DMS 273 treated with DMSO at 0.1 percent for 48 hours (cell line): Measurements from ENCODE around the gene LRRC7.

Experiments
- DNase-seq: peaks from one replicate; lab custom pipeline; 2025; lab: John Stamatoyannopoulos, UW

LRRC7 gene

DNA sequence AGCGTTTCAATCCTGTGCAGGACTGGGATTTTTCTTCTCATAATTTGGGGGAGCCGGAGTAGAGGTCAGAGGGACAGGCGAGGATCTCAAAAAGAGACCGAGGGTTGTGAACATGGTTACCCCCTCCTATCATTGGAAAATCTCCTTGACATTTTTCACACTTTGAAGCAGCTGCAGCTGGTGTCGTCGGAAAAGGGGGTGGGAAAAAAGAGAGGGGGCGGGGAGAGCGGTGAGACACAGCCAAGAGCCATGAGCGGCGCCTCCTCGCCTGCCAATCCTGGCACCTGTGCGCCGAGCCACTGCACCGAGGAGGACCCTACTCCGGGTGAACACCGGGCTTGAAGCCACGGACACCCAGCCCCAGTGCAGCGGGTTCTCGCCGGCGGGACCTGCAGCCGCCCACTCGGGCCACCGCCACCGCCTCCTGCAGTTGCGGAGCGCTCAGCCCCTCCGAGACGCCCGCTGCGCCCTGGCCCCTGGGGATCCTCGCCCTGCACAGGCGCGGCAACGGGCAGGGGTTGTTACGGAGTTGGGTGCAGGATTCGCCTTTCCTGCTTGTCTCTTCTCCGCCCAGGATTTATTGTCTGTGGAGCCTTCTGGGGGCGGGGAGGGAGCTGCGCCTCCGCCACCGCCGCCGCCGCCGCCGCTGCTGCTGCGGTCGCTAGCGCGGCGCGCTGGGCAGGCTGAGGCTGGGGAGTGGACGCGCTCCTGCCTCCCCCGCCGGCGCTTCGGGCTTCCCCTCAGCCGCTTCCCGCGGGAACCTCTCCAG lies at the start of gene LRRC7:
LRRC7 (plus strand) TSS at position 271 of the 769 bp plus-strand sequence. CDS start 718 bp downstream, outside the sequence.
- DNase-seq, result no peak

DNA sequence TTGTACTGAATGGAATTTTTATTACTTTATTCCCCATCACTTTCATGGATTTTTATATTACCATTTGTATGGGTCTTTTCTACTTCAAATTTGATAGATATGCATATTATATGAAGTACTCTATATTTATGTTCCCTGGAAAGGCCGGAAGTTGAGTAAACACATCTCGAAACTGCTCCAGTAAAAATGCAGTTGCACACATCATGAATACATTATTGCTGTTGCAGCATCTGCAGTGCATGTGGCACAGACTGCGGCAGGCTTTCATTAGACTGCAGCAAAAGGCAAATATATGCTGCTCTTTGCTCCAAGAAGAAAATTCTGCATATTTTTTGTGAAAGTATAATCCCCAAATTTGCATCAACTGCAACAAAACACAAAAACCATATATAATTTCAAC lies 48.7 kb upstream of the LRRC7 start:
- DNase-seq, result no peak

DNA sequence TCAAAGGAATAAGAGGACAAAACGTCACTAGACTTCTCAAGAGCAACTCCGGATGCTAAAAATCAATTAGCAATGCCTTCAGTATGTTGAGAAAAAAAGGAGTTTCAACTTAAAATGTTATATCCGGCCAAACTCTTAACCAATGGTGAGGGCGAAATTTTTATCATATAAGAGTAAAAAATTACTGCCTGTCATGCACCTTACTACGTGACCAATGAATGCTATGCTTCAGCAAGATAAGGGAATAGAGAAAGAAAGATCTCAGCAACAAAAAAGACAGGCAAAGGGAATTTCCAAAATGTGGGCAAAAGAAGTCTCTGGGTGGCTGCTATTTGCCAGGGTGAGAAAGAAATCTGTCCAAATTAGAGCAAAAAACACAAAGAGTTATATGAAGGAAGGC lies 47.4 kb upstream of the LRRC7 start:
- no peak for DNase-seq

DNA sequence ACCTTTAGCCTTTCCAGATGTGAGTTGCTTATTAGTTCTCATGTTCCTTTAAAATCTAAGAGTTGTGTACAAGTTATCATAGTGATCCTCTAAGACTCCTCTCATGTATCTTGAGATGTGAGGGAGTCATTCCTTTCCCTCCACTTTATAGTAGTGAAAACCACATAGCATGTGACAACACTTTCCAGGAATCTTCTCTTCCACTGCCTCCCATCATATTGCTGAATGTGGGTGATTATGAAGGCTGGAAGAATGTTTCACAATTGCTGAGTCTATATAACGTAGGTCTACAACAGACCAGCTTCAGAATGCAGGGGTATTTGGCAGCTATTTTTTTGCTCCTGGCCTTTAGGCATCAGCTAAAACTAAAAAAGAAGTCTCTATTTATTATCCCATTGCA lies 44.7 kb upstream of the LRRC7 start:
- DNase-seq, result no peak

DNA sequence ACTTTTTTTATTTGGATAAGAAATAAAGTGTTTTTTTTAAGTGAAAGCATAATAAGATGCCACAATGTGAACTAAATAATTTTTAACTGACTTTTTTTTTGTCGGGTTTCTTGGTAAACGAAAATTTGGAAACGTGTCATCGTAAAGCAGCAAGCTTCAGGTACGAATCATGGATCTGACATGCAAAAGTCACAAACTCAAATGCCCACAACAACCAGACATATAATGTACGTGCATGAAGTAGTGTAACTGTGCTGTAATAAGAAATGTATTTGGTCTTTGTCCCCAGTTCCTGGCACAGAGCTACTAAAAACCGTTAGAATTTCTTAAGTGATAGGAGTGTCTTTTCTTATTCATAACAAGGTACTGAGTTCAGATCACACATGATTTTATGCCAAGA lies 44.3 kb upstream of the LRRC7 start:
- no peak for DNase-seq

- no peak for DNase-seq
These were observed 43.7 kb upstream of the LRRC7 start for GRCh38 chr1:69524015-69524414.

DNA sequence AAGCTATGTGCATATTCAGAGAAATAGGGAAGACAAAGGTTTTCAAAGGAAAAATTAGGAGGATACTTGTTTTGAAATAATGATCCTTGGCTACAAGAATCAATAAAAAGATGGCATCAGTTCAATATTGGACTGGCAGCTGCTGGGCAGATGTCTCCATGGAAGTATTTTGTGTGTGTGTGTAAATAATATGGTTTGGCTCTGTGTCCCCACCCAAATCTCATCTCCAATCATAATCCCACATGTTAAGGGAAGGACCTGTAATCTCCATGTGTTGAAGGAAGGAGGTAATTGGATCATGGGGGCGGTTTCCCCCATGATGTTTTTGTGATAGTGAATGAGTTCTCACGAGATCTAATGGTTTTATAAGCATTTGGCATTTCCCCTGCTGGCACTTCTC lies 40.4 kb upstream of the LRRC7 start:
- no peak for DNase-seq

DNA sequence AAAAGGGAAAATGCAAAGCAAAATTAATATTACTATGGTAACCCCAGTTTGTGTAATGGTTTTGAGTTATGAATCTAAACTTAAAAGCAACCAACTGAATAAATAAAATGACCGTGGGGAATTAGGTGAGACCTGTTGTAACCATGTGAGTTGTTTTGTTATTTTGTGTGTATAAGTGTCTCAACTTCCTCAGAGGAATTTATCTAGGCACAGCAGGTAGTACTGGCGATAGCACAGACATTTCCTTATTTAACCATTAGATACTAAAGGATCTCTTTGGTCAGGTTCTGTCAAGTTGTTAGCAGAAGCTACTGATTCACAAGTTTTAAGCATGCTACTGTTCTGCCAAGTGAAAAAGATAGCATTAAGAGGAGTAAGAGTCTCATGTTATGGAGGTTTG lies 39.3 kb upstream of the LRRC7 start:
- no peak for DNase-seq

- no peak for DNase-seq
These were observed 34.4 kb upstream of the LRRC7 start for GRCh38 chr1:69533343-69533742.

DNA sequence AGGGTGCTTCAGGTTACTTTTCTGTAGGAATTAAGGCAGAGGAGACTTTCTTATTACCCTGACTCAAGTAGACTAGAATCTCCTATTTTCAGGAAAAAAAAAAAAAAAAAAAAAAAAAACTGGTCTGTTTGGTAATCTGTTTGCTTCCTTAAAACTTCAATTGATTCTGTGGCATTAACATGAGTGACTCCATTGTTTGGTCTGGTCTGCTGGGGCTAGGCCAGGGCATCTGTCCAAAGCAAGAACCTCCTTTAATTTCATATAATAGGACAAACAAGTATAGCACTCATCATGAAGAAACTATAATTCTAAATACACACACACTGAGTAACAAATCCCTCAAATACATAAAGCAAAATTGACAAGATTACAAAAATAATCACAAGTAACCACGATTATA lies 32.9 kb upstream of the LRRC7 start:
- no peak for DNase-seq

DNA sequence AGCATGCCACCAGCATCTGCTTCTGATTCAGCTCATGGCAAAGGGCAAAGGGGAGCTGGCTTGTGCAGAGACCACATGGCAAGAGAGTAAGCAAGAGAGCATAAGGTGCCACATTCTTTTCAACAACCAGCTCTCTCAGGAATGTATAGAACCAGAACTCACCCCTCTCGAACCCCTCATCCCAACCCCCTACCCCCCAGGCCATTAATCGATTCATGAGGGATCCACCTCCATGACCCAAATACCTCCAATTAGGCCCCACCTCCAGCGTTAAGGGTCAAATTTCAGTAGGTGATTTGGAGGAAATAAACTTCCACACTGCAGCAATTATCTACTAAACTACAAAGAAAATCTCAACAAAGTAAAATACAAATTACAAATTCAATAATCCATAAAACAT lies 32.2 kb upstream of the LRRC7 start:
- DNase-seq, result no peak

- no peak for DNase-seq
These were observed 27.7 kb upstream of the LRRC7 start for GRCh38 chr1:69540052-69540451.

GRCh38 chr1:69551476-69552324 lies 16.0 kb upstream of the LRRC7 start:
- no peak for DNase-seq

GRCh38 chr1:69553726-69554125 lies 14.0 kb upstream of the LRRC7 start:
- no peak for DNase-seq

DNA sequence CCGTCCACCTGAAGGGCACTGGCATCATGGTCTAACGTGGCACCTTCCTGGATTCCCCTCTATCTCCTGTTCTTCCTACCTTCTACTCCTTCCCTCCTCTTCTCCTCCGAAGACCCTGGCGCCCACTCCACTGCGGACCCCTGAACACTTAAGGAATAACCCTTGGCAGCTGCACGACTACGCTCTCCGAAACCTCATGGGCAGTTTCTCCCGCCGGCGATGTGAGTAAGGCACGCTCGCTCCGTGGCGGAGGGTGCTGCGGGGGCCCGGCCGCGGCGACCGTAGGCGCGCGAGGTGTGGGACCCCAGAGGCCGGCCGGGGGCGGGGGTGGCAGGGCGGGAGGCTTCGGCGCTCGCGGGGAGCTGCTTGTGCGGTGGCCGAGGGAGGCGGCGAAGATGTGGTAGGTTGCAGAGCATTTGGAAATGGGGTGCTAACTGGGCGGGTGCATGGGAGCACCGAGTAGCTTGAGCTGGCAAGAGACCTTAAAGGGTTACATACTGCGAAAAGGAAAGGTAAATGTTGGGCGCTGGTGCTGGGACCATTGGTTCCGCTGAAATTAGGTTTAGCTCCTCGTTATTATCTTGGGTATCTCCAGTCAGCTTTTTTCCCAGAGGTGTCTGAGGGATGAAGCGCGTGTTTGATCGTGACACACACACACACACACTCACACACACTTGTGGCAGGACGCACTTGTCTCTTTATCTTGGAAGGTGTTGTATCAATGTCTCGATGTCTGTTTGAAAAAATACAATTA lies 876 bp downstream of the LRRC7 start:
- no peak for DNase-seq

DNA sequence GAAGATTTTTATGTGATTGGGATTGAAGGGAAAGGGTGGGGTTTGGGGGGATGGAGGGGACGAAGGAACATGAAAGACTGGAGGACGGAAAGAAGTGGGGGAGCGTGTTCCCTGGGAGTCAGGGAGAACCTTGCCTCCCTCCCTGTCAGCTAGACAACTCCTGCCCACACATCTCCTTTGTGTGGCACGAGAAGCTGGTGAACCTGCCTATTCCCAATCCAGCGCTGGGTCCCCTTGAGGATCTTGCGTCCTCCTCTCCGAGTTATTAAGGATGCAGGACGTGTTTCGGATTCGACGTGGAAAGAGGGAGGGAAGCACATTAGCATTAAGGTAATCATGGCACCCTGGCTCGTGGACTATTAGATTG lies 1.4 kb downstream of the LRRC7 start:
- no peak for DNase-seq

DNA sequence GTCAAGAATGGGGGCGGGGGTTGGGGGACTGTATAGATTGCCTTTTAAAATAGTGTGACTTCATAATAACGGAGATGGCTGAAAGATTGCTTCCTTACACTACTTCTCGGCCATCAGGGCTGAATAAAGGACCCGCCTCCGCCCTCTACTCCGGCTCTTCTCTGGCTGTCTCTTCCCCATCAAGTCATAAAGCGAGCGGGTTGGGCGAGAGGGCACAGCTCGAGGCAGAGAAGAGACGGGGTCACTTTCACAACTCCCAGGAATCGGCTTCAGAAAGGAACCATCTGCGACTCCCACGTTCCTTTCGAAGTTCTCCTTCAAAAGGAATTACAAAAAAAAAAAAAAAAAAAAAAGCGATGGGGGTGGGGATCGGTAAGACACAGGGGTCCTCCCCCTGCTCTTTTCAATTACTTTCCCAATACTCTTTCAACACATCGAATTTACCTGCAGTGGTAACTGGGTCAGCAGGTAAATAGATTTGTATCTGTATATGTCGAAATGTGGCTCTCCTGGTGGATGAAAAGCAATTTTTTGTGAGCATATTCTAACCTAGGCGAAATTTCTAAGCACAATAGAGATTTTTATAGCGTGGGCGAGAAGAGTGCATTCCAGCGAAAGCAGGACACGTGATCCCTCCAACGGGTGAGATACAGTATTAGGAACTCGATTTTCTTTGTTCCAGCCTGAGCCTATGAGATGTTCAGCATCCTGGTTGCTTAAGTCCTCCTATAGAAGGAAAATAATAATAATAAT lies 2.0 kb downstream of the LRRC7 start:
- no peak for DNase-seq

GRCh38 chr1:69570356-69570755 lies 2.6 kb downstream of the LRRC7 start:
- no peak for DNase-seq

DNA sequence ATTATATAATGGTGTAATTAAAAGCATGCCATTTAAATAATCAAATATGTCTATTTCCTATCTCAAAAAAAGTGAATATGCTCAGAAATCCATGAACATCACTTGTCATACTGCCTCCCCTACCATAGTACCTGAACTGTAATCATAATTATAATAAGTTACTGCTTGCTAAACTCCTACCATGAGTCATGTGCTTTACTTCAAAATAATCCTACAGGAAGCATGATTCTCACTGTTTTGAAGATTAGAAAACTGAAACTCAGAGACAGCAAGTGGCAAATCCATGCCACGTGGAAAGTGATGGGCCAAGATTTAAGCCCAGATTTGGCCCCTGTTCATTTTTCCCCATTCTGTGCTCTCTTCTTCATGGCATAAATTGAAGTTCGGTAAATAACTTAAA lies 5.2 kb downstream of the LRRC7 start:
- DNase-seq, result no peak

DNA sequence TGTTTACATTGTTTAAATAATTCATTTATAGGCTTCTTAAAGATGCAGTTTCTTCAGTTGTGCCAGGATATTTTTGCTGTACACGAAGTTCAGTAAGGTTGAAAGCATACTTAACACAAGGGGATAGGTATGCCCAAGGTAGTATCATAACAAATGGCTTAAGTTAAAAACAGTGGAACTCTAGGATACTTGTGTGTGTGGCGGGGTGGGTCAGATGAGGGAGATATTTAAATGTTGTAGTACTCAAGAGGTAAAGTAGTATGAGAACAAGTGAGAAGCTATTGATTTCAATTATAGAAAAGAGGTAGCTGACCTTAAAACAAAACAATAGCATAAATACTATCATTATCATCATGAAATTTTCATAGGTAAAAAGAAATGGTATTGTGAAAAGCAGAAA lies 6.2 kb downstream of the LRRC7 start:
- DNase-seq, result no peak

- no peak for DNase-seq
These were observed 17.9 kb downstream of the LRRC7 start for GRCh38 chr1:69585666-69586065.

- DNase-seq, result no peak
These were observed 19.7 kb downstream of the LRRC7 start for GRCh38 chr1:69587391-69587790.
